Fibroblast of pulmonary artery (primary cell): ENCODE results near the gene RUNX2.
A peak's percentile ranks its signal among the peaks of the same experiment; 100 is the strongest.

Experiments
- DNase-seq: peaks from one replicate; pipeline ENCODE4 v3.0.0-alpha.2; 2010; ENCODE audit warnings: low read depth
- H3K4me3 ChIP-seq: replicated peaks from 2 replicates; pipeline ENCODE4 v1.5.1; 2011; ENCODE audit warnings: low read depth, mild to moderate bottlenecking, control low read depth, low read length, moderate library complexity
- CTCF ChIP-seq: IDR thresholded peaks from 2 replicates; pipeline ENCODE4 v1.5.1; 2011; ENCODE audit warnings: mild to moderate bottlenecking, control low read depth, low read length, inconsistent platforms; ENCODE audit errors: missing control alignments

RUNX2 gene

GRCh38 chr6:45707176-45707575, 379.0 kb downstream of the RUNX2 start:
- no peak overlapping the region for H3K4me3 ChIP-seq
- no peak for TF ChIP-seq CTCF
- no peak for DNase-seq

GRCh38 chr6:45709781-45710220, 381.7 kb downstream of the RUNX2 start:
- TF ChIP-seq CTCF: no peak
- peak; percentile 63 for DNase-seq
- H3K4me3 ChIP-seq: no peak overlapping the region

GRCh38 chr6:45710304-45710821, 382.2 kb downstream of the RUNX2 start:
- TF ChIP-seq CTCF: no peak
- no peak overlapping the region for H3K4me3 ChIP-seq
- DNase-seq: peak; percentile 56

- DNase-seq: no peak
- H3K4me3 ChIP-seq: no peak overlapping the region
- TF ChIP-seq CTCF: no peak
These were observed 383.9 kb downstream of the RUNX2 start for GRCh38 chr6:45712076-45712475.

- DNase-seq: no peak
- no peak for TF ChIP-seq CTCF
- no peak overlapping the region for H3K4me3 ChIP-seq
These were observed 384.7 kb downstream of the RUNX2 start for GRCh38 chr6:45712786-45713185.
